Measurements from ENCODE around the gene ABR. TPM values are rescaled to one million over a fixed set of nuclear protein-coding genes. Genes with fewer than 3 reads are reported as not detected.
"Not testable (repeated sequence)": the region's sequence is repeated elsewhere in the genome, so short reads cannot be mapped to it uniquely, and the experiment has no call there.

ABR gene
- total RNA-seq, 2 experiments from 2014 or later = 32.1 to 33.4 TPM

- CTCF ChIA-PET = interaction anchor here (0.6 to 1.8 kb wide), 11 partner anchors 10 to 1000 kb away, joined by 3 to 7 read pairs (median 3); no protein-coding TSS in a partner anchor
- intact Hi-C loops (cut with micrococcal nuclease) = loop anchor here (2.0 to 5.0 kb wide), 3 partner anchors 58 to 264 kb away; no protein-coding TSS in a partner anchor
- Mint-ChIP-seq H3K27ac (no peak overlapping the region), H3K36me3 (ENCODE audit: low read depth) (peaks cover 26% of the 10 kb centered on the region), H3K9me3 (no peaks in the 10 kb centered on the region), H3K4me1 (ENCODE audit: low read depth) (no peaks in the 10 kb centered on the region), H3K4me3 (no peak overlapping the region), H3K27me3 (ENCODE audit: low read depth) (no peaks in the 10 kb centered on the region)
- DNase-seq = no peak
These were observed 123.0 kb downstream of the ABR start for GRCh38 chr17:1056761-1057160.

GRCh38 chr17:1055751-1056645 is 123.8 kb downstream of the ABR start:
- H3K27me3 Mint-ChIP-seq (ENCODE audit: low read depth) = no peaks in the 10 kb centered on the region
- H3K27ac Mint-ChIP-seq = no peak overlapping the region
- H3K36me3 Mint-ChIP-seq (ENCODE audit: low read depth) = peaks cover 25% of the 10 kb centered on the region
- H3K9me3 Mint-ChIP-seq = no peaks in the 10 kb centered on the region
- intact Hi-C loops (cut with micrococcal nuclease) = loop anchor here (2.0 to 5.0 kb wide), 3 partner anchors 57 to 264 kb away; no protein-coding TSS in a partner anchor
- peak; percentile 64 for DNase-seq
- H3K4me1 Mint-ChIP-seq (ENCODE audit: low read depth) = no peaks in the 10 kb centered on the region
- CTCF ChIA-PET = interaction anchor here (0.7 to 1.8 kb wide), 12 partner anchors 11 to 1001 kb away, joined by 3 to 7 read pairs (median 3); partner anchors contain the start of gene TIMM22
- no peak overlapping the region for H3K4me3 Mint-ChIP-seq

GRCh38 chr17:1055231-1055630 is 124.5 kb downstream of the ABR start:
- intact Hi-C loops (cut with micrococcal nuclease) = loop anchor here (5.0 kb wide), 1 partner anchor 263 kb away; no protein-coding TSS in a partner anchor
- no peak for DNase-seq
- H3K9me3 Mint-ChIP-seq = no peaks in the 10 kb centered on the region
- H3K27me3 Mint-ChIP-seq (ENCODE audit: low read depth) = no peaks in the 10 kb centered on the region
- no peak overlapping the region for H3K27ac Mint-ChIP-seq
- CTCF ChIA-PET = no interaction called here
- no peak overlapping the region for H3K4me3 Mint-ChIP-seq
- H3K4me1 Mint-ChIP-seq (ENCODE audit: low read depth) = no peaks in the 10 kb centered on the region
- peaks cover 25% of the 10 kb centered on the region for H3K36me3 Mint-ChIP-seq (ENCODE audit: low read depth)

DNA sequence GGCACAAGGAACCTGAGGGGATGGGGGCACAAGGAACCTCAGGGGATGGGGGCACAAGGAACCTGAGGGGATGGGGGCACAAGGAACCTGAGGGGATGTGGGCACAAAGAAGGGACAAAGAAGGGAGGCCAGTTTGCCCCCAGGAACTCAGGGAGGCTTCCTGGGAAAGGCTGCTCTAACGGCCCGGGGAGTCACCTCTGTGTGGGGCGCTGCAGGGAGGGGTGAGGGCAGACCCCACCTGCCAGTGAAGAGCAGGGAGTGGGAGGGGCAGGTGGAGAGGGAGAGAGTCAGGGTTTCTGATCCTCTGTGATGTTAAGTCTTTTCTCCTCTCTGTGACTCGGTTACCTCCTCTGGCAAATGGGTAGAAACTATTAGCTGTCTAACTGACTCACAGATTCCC is 125.1 kb downstream of the ABR start:
- no peaks in the 10 kb centered on the region for H3K27me3 Mint-ChIP-seq (ENCODE audit: low read depth)
- H3K36me3 Mint-ChIP-seq (ENCODE audit: low read depth) = peaks cover 22% of the 10 kb centered on the region
- no peak for DNase-seq
- CTCF ChIA-PET = interaction anchor here (1.1 to 1.3 kb wide), 2 partner anchors 11 to 68 kb away, joined by 3 to 4 read pairs; no protein-coding TSS in a partner anchor
- H3K4me3 Mint-ChIP-seq = no peak overlapping the region
- intact Hi-C loops (cut with micrococcal nuclease) = loop anchor here (5.0 kb wide), 1 partner anchor 262 kb away; no protein-coding TSS in a partner anchor
- H3K27ac Mint-ChIP-seq = no peak overlapping the region
- H3K9me3 Mint-ChIP-seq = no peaks in the 10 kb centered on the region
- no peaks in the 10 kb centered on the region for H3K4me1 Mint-ChIP-seq (ENCODE audit: low read depth)

GRCh38 chr17:1053661-1054360 is 126.0 kb downstream of the ABR start:
- DNase-seq = no peak
- H3K27me3 Mint-ChIP-seq (ENCODE audit: low read depth) = no peaks in the 10 kb centered on the region
- H3K4me1 Mint-ChIP-seq (ENCODE audit: low read depth) = no peaks in the 10 kb centered on the region
- peaks cover 14% of the 10 kb centered on the region for H3K36me3 Mint-ChIP-seq (ENCODE audit: low read depth)
- CTCF ChIA-PET = interaction anchor here (0.8 to 1.3 kb wide), 3 partner anchors 10 to 272 kb away, joined by 3 to 6 read pairs (median 4); partner anchors contain the start of gene GLOD4
- H3K9me3 Mint-ChIP-seq = no peaks in the 10 kb centered on the region
- intact Hi-C loops (cut with micrococcal nuclease) = no loop called here
- H3K27ac Mint-ChIP-seq = no peak overlapping the region
- no peak overlapping the region for H3K4me3 Mint-ChIP-seq

DNA sequence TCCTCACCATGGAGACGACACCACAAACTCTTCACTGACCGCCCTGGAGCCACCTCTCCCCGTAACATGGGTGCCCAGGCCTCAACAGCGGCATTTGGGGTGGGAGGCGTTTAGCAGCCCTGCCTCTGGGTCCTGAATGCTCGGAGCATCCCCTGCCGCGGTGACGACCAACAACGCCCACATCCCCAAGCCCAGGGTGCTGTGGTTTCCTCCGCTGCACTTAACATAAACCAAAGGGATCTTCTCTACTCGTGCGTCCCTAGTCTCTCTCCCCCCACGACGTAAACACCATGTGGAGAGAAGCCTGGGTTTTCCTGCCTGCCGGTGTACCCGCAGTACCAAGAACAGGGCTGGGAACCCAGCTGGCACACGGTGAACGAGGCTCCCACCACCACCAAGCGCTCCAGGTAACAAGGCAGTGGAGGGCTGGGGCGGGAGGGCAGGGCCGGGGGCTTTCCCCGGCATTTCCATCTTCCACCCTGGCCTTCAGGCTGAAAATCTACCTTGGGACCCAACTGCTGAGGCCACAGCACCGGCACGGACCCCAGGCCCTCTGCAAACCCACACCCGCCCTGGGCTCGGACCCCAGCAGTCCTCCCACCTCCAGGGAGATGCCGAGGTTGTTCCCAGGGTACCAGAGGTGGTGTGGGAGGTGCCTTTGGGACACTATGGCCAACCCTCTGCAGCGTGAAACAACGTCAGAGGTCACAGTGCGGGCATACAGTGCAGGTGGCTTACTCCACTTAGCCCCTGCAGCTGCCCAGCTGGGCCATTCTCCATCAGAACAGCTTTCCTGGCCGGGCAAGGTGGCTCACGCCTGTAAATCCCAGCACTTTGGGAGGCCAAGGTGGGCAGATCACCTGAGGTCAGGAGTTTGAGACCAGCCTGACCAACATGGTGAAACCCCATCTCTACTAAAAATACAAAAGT is 128.5 kb downstream of the ABR start:
- H3K36me3 Mint-ChIP-seq (ENCODE audit: low read depth) = peaks cover 3% of the 10 kb centered on the region
- H3K9me3 Mint-ChIP-seq = no peaks in the 10 kb centered on the region
- DNase-seq = no peak
- H3K4me1 Mint-ChIP-seq (ENCODE audit: low read depth) = no peaks in the 10 kb centered on the region
- H3K27me3 Mint-ChIP-seq (ENCODE audit: low read depth) = no peaks in the 10 kb centered on the region
- no peak overlapping the region for H3K27ac Mint-ChIP-seq
- CTCF ChIA-PET = no interaction called here
- no peak overlapping the region for H3K4me3 Mint-ChIP-seq
- intact Hi-C loops (cut with micrococcal nuclease) = no loop called here

DNA sequence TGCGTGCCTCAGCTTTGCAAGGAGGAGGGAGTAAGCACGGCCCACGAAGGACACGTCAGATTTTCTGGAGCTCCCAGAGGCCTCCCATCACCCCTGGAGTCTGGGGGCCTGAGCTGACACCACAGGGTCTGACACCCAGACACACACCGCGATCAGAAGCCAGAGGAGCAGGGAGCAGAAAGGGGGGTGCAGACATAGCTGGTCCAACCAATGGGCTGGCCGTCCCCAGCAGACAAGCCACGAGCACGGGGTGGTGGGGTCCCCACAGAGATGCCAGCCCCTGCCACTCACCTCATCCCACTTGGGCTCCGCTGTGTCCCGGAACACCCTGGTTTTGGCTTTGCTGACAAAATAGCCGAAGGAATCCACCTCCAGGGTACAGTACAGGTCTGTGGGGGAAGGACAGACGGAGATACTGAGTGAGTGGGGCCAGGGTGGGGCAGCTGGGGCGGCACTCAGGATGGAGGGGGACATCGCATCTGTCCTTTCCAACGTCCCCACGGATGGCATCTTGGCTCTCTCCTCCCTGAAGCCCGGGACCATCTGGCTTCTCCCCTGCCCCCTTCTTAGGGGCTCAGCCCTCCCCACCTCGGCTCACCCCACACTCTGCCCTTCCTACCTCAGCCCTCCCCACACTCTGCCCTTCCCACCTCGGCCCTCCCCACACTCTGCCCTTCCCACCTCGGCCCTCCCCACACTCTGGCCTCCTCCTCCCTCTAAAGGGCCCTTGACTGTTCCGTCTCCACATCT is 129.4 kb downstream of the ABR start:
- Mint-ChIP-seq H3K9me3 (no peaks in the 10 kb centered on the region), H3K27me3 (ENCODE audit: low read depth) (no peaks in the 10 kb centered on the region), H3K36me3 (ENCODE audit: low read depth) (peaks cover 3% of the 10 kb centered on the region), H3K4me3 (no peak overlapping the region), H3K4me1 (ENCODE audit: low read depth) (no peaks in the 10 kb centered on the region), H3K27ac (no peak overlapping the region)
- CTCF ChIA-PET = interaction anchor here (0.6 kb wide), 1 partner anchor 337 kb away, joined by 3 read pairs; no protein-coding TSS in a partner anchor
- no peak for DNase-seq
- intact Hi-C loops (cut with micrococcal nuclease) = no loop called here

- Mint-ChIP-seq H3K27ac (no peak overlapping the region), H3K9me3 (no peaks in the 10 kb centered on the region), H3K4me3 (no peak overlapping the region), H3K4me1 (ENCODE audit: low read depth) (no peaks in the 10 kb centered on the region), H3K27me3 (ENCODE audit: low read depth) (no peaks in the 10 kb centered on the region), H3K36me3 (ENCODE audit: low read depth) (peaks cover 3% of the 10 kb centered on the region)
- no peak for DNase-seq
- CTCF ChIA-PET = interaction anchor here (0.6 kb wide), 1 partner anchor 336 kb away, joined by 3 read pairs; no protein-coding TSS in a partner anchor
- intact Hi-C loops (cut with micrococcal nuclease) = no loop called here
These were observed 130.1 kb downstream of the ABR start for GRCh38 chr17:1049446-1050225.

GRCh38 chr17:1048516-1049115 is 131.2 kb downstream of the ABR start:
- H3K4me1 Mint-ChIP-seq (ENCODE audit: low read depth); H3K27me3 Mint-ChIP-seq (ENCODE audit: low read depth); H3K36me3 Mint-ChIP-seq (ENCODE audit: low read depth); H3K27ac Mint-ChIP-seq; H3K9me3 Mint-ChIP-seq; H3K4me3 Mint-ChIP-seq; DNase-seq; intact Hi-C loops (cut with micrococcal nuclease); CTCF ChIA-PET: not testable (repeated sequence)

DNA sequence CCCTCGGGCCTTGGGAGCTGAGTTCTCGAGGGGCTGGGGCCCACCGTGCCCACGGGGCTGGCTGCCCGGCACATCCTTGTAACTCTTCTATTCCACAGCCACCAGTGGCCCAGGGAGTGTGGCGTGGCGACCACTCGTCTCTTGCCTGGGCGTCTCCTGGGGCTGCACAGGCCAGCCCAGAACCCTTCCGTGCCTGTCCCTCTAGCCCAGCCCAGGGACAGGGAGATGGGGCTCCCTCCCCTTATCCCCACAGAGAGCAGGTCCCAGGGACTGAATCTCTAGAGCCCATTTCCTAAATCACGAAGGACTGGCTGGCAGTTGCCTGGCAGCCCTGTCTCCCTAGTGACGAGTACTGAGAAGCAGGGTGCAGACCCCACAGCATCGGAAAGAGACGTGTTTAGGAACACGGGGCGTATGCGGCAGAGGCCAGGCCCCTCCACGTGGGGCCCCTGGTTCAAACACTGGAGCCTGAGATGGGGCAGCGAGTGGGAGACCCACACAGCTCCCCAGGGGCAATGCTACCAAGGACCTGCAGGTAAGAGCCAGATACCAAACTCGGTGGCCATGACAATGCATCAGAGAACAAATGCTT is 131.8 kb downstream of the ABR start:
- H3K4me1 Mint-ChIP-seq (ENCODE audit: low read depth) = no peaks in the 10 kb centered on the region
- CTCF ChIA-PET = no interaction called here
- intact Hi-C loops (cut with micrococcal nuclease) = no loop called here
- DNase-seq = no peak
- H3K9me3 Mint-ChIP-seq = no peaks in the 10 kb centered on the region
- no peak overlapping the region for H3K4me3 Mint-ChIP-seq
- H3K27ac Mint-ChIP-seq = no peak overlapping the region
- H3K36me3 Mint-ChIP-seq (ENCODE audit: low read depth) = no peaks in the 10 kb centered on the region
- no peaks in the 10 kb centered on the region for H3K27me3 Mint-ChIP-seq (ENCODE audit: low read depth)
